GM12878 (cell line): ENCODE results near the gene GPR61. TPM values are rescaled to one million over a fixed set of nuclear protein-coding genes. Genes with fewer than 3 reads are reported as not detected.
A peak's percentile ranks its signal among the peaks of the same experiment; 100 is the strongest.

ENCODE experiments used
- ATAC-seq: fragments of 200-7000 bp; cut with Tn5 transposase; 3 replicates; pipeline ENCODE4 v1.9.1; 2020; ENCODE audit warnings: mild to moderate bottlenecking, moderate library complexity
- BruUV-seq: library from RNA; stranded (reverse); fragments of 400-500 nt; replicated peaks from 2 replicates; lab custom pipeline; 2021; lab: Mats Ljungman, UMichigan
- CTCF ChIA-PET: fragments of 300-600 bp; sonication (Branson Sonifier 250); formaldehyde crosslinking; extraction: SDS; loops from one replicate; lab custom pipeline; 2021; ENCODE audit warnings: inconsistent platforms; lab: Yijun Ruan, JAX
- POLR2A ChIA-PET: fragments of 350-600 bp; formaldehyde crosslinking; extraction: SDS; loops from one replicate; lab custom pipeline; 2021; ENCODE audit warnings: inconsistent platforms; lab: Charles Lee
- RAD21 ChIA-PET: fragments of 300-600 bp; sonication (Branson Sonifier 250); formaldehyde crosslinking; loops from one replicate; lab custom pipeline; 2023; ENCODE audit warnings: antibody characterized with exemption; ENCODE audit not compliant: unreplicated experiment; lab: Charles Lee
- SMC1A ChIA-PET: fragments of 300-600 bp; sonication (Branson Sonifier 250); formaldehyde crosslinking; loops from one replicate; lab custom pipeline; 2023; ENCODE audit not compliant: unreplicated experiment, uncharacterized antibody; lab: Charles Lee
- DNase-seq: peaks from one replicate; pipeline ENCODE4 v3.0.0-alpha.2; 2011; ENCODE audit warnings: low read depth, low spot score
- FAIRE-seq: peaks from 3 replicates; lab custom pipeline; 2011; peaks lifted over from hg19 to GRCh38; lab: Jason Lieb, UNC
- H2AFZ ChIP-seq: 2 replicates; pipeline ENCODE4 v1.6.0; 2011; ENCODE audit warnings: low read depth, low read length, control low read depth; ENCODE audit not compliant: control insufficient read depth
- H3K27ac ChIP-seq: 2 replicates; pipeline ENCODE4 v1.5.1; 2011; ENCODE audit warnings: control low read depth; ENCODE audit not compliant: control insufficient read depth, insufficient read depth
- H3K27me3 ChIP-seq, 2 experiments: replicated peaks in 1 of 2; 2 replicates each; pipeline versions ENCODE4 v1.6.0 to v1.6.1; 2011; ENCODE audit warnings: low read length in 1 of 2; ENCODE audit not compliant: control insufficient read depth in 2 of 2, insufficient read depth in 2 of 2
- H3K36me3 ChIP-seq, 2 experiments: 2 replicates each; pipeline ENCODE4 v1.5.1; 2011; ENCODE audit warnings: low read length in 1 of 2; ENCODE audit not compliant: control insufficient read depth in 2 of 2, insufficient read depth in 2 of 2
- H3K4me1 ChIP-seq: 2 replicates; pipeline ENCODE4 v1.6.1; 2011; ENCODE audit warnings: mild to moderate bottlenecking, low read length, moderate library complexity, mixed read lengths; ENCODE audit not compliant: control insufficient read depth, insufficient read depth
- H3K4me2 ChIP-seq: 2 replicates; pipeline ENCODE4 v1.6.0; 2011; ENCODE audit warnings: control low read depth; ENCODE audit not compliant: control insufficient read depth, insufficient read depth
- H3K4me3 ChIP-seq: fragments of 200-600 bp; sonication (generic); 2 replicates; pipeline ENCODE4 v1.5.1; 2016
- H3K79me2 ChIP-seq: 2 replicates; pipeline ENCODE4 v1.6.0; 2011; ENCODE audit warnings: low read length; ENCODE audit not compliant: control insufficient read depth, insufficient read depth
- H3K9ac ChIP-seq: 2 replicates; pipeline ENCODE4 v1.8.0; 2011; ENCODE audit warnings: low read length, control low read depth, mixed read lengths; ENCODE audit not compliant: control insufficient read depth, insufficient read depth
- H3K9me3 ChIP-seq: replicated peaks from 3 replicates; pipeline ENCODE4 v1.5.1; 2011; ENCODE audit warnings: mild to moderate bottlenecking, low read length; ENCODE audit not compliant: control insufficient read depth, insufficient read depth
- H4K20me1 ChIP-seq: 2 replicates; pipeline ENCODE4 v1.6.0; 2011; ENCODE audit not compliant: control insufficient read depth, insufficient read depth
- BHLHE40 ChIP-seq, 2 experiments: fragments of 450-650 bp in 1 of 2; IDR thresholded peaks; 2 replicates each; pipeline ENCODE4 v1.6.1; 2011 to 2017; ENCODE audit warnings: low read depth in 2 of 2, borderline replicate concordance in 1 of 2, improper control_type of control experiment in 1 of 2, low read length in 1 of 2, mild to moderate bottlenecking in 1 of 2
- CEBPB ChIP-seq, 2 experiments: fragments of 150-350 bp in 1 of 2; IDR thresholded peaks; 2 replicates each; pipeline ENCODE4 v1.6.1; 2012 to 2014; ENCODE audit warnings: low read depth in 2 of 2, low read length in 2 of 2, borderline replicate concordance in 1 of 2, inconsistent platforms in 1 of 2
- JUND ChIP-seq: IDR thresholded peaks from 2 replicates; pipeline ENCODE4 v1.6.1; 2012; ENCODE audit warnings: low read depth, mild to moderate bottlenecking, low read length, improper control_type of control experiment, moderate library complexity
- POLR2A ChIP-seq: IDR thresholded peaks from 2 replicates; pipeline ENCODE4 v1.6.1; 2011; ENCODE audit warnings: low read depth, mild to moderate bottlenecking, low read length
- RAD21 ChIP-seq: IDR thresholded peaks from 2 replicates; pipeline ENCODE4 v1.6.1; 2011; ENCODE audit warnings: mild to moderate bottlenecking, low read depth, low read length, moderate library complexity; ENCODE audit not compliant: insufficient read depth
- ZNF274 ChIP-seq: IDR thresholded peaks from one replicate; pipeline ENCODE4 v1.8.0; 2011; ENCODE audit not compliant: insufficient read length, insufficient read depth
- ZSCAN29 ChIP-seq: fragments of 450-650 bp; IDR thresholded peaks from 2 replicates; pipeline ENCODE4 v1.6.1; 2017; ENCODE audit warnings: mild to moderate bottlenecking, moderate library complexity
- WGBS: methylation state at CpG from one replicate; pipeline ENCODE4 v1.1.6; 2016; ENCODE audit warnings: low lambda C conversion rate; ENCODE audit not compliant: insufficient replicate concordance, insufficient coverage; ENCODE audit errors: missing lambda C conversion rate; 5-methylcytosine and 5-hydroxymethylcytosine counted together
- in situ Hi-C: fragments of 300-500 bp; cut with MboI; formaldehyde crosslinking; loops from 9 replicates; pipeline ENCODE4 v1.14.3; 2018; ENCODE audit warnings: mixed read lengths
- intact Hi-C: fragments of 100-400 bp; cut with micrococcal nuclease; formaldehyde crosslinking; loops from one replicate; pipeline ENCODE4 v1.14.2; 2022; ENCODE audit not compliant: unreplicated experiment
- polyA plus RNA-seq, 11 experiments: library from polyadenylated mRNA; depleted of rRNA in 4 of 11; unstranded in 6 of 11; stranded (reverse) in 5 of 11; fragments of >200 nt; fragmentation: Nextera tagmentation in 4 of 11; fragmentation: Illumina TruSeq in 1 of 11; extraction: Ambion mirVana in 4 of 11; extraction: Trizol in 1 of 11; gene quantifications; 1 replicate in 1 of 11; 2 replicates in 10 of 11; pipeline versions ENCODE4 v1.2.1 to v1.2.3, GENCODE V29; 2011 to 2016; ENCODE audit warnings: inconsistent platforms in 2 of 11, missing spikeins in 2 of 11, low read depth in 1 of 11
- total RNA-seq, 4 experiments: library from RNA; depleted of rRNA in 3 of 4; stranded (reverse); fragments of >200 nt in 3 of 4; fragmentation: Illumina TruSeq in 1 of 4; extraction: Trizol in 1 of 4; gene quantifications; 2 replicates each; pipeline versions ENCODE4 v1.2.1 to v1.2.3, GENCODE V29; 2013 to 2021
- TF ChIP-seq, protein P1 (sequence below): IDR thresholded peaks from 2 replicates; pipeline ENCODE4 v1.6.1; 2012; ENCODE audit warnings: low read depth, low read length, improper control_type of control experiment
- TF ChIP-seq, protein P2 (sequence below), 3 experiments: IDR thresholded peaks in 2 of 3; conservative IDR thresholded peaks in 1 of 3; 2 replicates each; pipeline ENCODE4 v1.5.1; 2011; ENCODE audit warnings: low read depth in 3 of 3, low read length in 3 of 3, mild to moderate bottlenecking in 3 of 3, control low read depth in 2 of 3, moderate library complexity in 2 of 3, inconsistent platforms in 1 of 3, mixed read lengths in 1 of 3; ENCODE audit not compliant: control insufficient read depth in 2 of 3, insufficient read depth in 1 of 3; ENCODE audit errors: extremely low read depth in 1 of 3

GPR61 gene
- total and polyA plus RNA-seq, 10 of the 15 experiments (the other 5 are each of a cell fraction or from before 2014, with no cell fraction given): 0.19 to 1.1 (median 0.35) TPM; not detected in 2

DNA sequence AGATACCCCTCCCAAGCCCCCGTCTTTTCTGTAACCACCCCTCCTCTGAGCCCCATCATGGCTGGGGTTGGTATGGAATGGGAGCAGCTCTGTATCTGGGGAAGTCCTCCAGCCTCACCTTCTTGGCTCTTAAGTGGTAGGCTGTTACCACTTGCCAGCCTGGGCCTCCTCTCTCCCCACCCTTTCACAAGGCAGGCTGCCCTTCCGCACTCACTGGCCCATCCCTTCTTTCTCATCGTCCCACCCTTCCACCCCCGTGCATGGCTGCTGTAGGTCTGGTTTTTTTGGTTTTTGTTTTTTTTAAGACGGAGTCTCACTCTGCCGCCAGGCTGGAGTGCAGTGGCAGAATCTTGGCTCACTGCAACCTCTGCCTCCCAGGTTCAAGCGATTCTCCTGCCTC lies 40.6 kb upstream of the GPR61 start (continued):
- TF ChIP-seq, protein P1, sequence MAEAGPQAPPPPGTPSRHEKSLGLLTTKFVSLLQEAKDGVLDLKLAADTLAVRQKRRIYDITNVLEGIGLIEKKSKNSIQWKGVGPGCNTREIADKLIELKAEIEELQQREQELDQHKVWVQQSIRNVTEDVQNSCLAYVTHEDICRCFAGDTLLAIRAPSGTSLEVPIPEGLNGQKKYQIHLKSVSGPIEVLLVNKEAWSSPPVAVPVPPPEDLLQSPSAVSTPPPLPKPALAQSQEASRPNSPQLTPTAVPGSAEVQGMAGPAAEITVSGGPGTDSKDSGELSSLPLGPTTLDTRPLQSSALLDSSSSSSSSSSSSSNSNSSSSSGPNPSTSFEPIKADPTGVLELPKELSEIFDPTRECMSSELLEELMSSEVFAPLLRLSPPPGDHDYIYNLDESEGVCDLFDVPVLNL: no peak
- no peak for TF ChIP-seq CEBPB (IDR thresholded peaks at IDR 0.05; ENCODE audit: borderline replicate concordance in 1 of 2, low read depth in 2 of 2, low read length in 2 of 2)
- TF ChIP-seq ZSCAN29: no peak
- TF ChIP-seq JUND: no peak
- no peak for TF ChIP-seq POLR2A
- no peak for TF ChIP-seq BHLHE40 (IDR thresholded peaks at IDR 0.05; ENCODE audit: borderline replicate concordance in 1 of 2, low read depth in 2 of 2, low read length in 1 of 2)

DNA sequence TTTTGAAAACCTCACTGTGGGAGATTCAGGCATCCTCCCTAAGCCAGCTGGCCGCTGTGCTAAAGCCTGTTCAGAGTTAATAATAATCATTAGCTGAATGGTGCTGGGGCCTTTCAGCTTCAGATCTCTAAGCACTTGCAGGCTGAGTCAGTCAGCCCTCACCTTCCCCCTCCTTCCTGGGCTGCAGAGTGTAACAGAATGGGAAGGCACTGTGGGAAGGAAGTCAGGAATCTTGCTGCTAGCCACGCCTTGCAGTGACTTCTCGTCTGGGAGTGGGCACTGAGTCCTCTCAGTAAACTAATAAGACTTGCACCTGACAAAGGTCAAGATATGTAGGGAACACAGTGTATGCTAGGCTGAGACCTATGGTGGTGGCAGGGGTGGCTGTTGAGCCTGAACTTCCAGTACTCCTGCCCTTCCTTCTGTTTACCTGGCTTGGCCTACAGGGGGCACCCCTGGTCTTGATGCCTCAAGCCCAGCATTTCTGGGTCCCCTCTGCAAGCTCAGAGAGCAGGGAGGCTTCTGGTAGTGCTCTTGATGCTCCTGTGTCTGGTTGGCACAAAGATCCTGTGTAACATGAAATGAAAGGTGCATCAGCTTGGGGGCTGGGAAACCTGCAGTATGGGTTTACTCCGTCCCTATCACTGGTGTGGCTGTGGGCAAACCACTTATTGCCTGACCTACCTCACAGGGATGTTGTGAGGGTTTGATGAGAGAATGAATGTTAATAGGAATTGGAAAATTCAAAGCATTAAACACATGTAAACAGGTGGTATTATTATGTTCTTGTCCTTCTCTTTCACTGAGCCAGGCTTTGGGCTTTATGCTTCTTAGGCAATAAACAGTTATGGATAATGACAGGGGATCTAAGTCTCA lies 39.8 kb upstream of the GPR61 start:
- SMC1A ChIA-PET: interaction anchor here (0.6 to 14.4 kb wide), 5 partner anchors 9 to 400 kb away, joined by 3 to 431 read pairs (median 3); no protein-coding TSS in a partner anchor
- Histone ChIP-seq H3K27me3 (no peaks in the 10 kb centered on the region), H3K36me3 (peaks cover 7 to 20% of the 10 kb centered on the region in 2 experiments; a peak in 3 of 4 replicates), H3K9me3 (no peaks in the 10 kb centered on the region), H3K79me2 (peaks cover 5% of the 10 kb centered on the region), H3K27ac (no peak overlapping the region), H3K9ac (no peak overlapping the region), H3K4me2 (no peak overlapping the region), H3K4me3 (no peak overlapping the region), H2AFZ (no peak overlapping the region), H3K4me1 (peaks cover 1% of the 10 kb centered on the region), H4K20me1 (peaks cover 4% of the 10 kb centered on the region; the same call in 1 of the 2 replicates)
- WGBS: 96% methylated on average over 4 of the region's 4 CpGs
- BruUV-seq: no TSS peak
- DNase-seq (no peak), FAIRE-seq (peak; percentile 35), ATAC-seq (peak; percentile 71)
- POLR2A ChIA-PET: interaction anchor here (1.1 to 1.8 kb wide), 3 partner anchors 13 to 32 kb away, joined by 3 to 6 read pairs (median 3); no protein-coding TSS in a partner anchor
- CTCF ChIA-PET: interaction anchor here (0.6 to 26.7 kb wide), 12 partner anchors 10 to 299 kb away, joined by 3 to 1280 read pairs (median 4); partner anchors contain the start of genes AMIGO1, GPR61 and GSTM1
- TF ChIP-seq ZNF274: no peak
- TF ChIP-seq RAD21: peak; percentile 50; the same call in 1 of the 2 replicates
- TF ChIP-seq, protein P2, sequence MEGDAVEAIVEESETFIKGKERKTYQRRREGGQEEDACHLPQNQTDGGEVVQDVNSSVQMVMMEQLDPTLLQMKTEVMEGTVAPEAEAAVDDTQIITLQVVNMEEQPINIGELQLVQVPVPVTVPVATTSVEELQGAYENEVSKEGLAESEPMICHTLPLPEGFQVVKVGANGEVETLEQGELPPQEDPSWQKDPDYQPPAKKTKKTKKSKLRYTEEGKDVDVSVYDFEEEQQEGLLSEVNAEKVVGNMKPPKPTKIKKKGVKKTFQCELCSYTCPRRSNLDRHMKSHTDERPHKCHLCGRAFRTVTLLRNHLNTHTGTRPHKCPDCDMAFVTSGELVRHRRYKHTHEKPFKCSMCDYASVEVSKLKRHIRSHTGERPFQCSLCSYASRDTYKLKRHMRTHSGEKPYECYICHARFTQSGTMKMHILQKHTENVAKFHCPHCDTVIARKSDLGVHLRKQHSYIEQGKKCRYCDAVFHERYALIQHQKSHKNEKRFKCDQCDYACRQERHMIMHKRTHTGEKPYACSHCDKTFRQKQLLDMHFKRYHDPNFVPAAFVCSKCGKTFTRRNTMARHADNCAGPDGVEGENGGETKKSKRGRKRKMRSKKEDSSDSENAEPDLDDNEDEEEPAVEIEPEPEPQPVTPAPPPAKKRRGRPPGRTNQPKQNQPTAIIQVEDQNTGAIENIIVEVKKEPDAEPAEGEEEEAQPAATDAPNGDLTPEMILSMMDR (IDR thresholded peaks at IDR 0.05 in 2 of 3, conservative IDR thresholded peaks at IDR 0.05 in 1 of 3; ENCODE audit: control insufficient read depth in 2 of 3, extremely low read depth in 1 of 3, insufficient read depth in 1 of 3, low read depth in 3 of 3, low read length in 3 of 3): peak; percentile 49 to 57 (median 52); a peak in 5 of 6 replicates
- intact Hi-C loops (no loop called here), in situ Hi-C loops (no loop called here)
- RAD21 ChIA-PET: interaction anchor here (0.6 to 13.4 kb wide), 5 partner anchors 9 to 151 kb away, joined by 3 to 422 read pairs (median 3); no protein-coding TSS in a partner anchor
